OCI-LY7 (cell line): Measurements from ENCODE around the gene CELF4.

Experiments
- CTCF ChIP-seq: fragments of 200-600 bp; sonication (generic); conservative IDR thresholded peaks from 2 replicates; pipeline ENCODE4 v1.5.1; 2014; ENCODE audit warnings: mild to moderate bottlenecking, antibody characterized with exemption, low read length, moderate library complexity, mixed read lengths
- EZH2phosphoT487 ChIP-seq: fragments of 200-600 bp; sonication (generic); IDR thresholded peaks from 2 replicates; pipeline ENCODE4 v1.6.1; 2018; ENCODE audit warnings: low read depth, borderline replicate concordance, mild to moderate bottlenecking, mixed run types, antibody characterized with exemption, low read length, moderate library complexity, mixed read lengths

DNA sequence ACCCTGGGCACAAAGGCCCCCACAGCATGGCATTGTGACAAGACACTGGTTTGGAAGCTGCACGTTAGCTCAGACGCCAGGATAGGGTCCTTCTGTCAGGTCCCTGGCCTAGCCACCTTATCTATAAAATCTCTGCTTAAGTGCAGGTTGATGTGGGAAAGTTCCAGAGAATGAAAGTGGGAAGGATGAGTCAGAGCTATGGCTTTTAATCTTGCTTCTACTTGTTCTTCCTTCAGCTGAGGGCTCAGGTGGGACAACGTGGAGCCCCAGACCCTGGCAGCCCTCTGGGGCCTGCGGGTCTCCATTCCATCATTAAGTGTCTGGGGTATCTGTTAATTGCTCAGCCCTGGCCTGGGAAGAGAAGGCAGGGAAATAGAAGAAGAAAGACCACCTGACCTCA lies 64.5 kb downstream of the CELF4 start:
- no peak for TF ChIP-seq CTCF
- no peak for TF ChIP-seq EZH2phosphoT487
